ENCODE data around the gene NUDT9.

The NUDT9 gene

GRCh38 chr4:87506974-87507701 is 84.8 kb downstream of the NUDT9 start:
- no peak for DNase-seq (ENCODE audit: low read depth, low spot score)
